ENCODE measurements around the gene CD81. TPM values are rescaled to one million over a fixed set of nuclear protein-coding genes. Genes with fewer than 3 reads are reported as not detected.

CD81 gene
- total RNA-seq, 4 donors from 2014 or later = 498 to 652 (median 582) TPM

DNA sequence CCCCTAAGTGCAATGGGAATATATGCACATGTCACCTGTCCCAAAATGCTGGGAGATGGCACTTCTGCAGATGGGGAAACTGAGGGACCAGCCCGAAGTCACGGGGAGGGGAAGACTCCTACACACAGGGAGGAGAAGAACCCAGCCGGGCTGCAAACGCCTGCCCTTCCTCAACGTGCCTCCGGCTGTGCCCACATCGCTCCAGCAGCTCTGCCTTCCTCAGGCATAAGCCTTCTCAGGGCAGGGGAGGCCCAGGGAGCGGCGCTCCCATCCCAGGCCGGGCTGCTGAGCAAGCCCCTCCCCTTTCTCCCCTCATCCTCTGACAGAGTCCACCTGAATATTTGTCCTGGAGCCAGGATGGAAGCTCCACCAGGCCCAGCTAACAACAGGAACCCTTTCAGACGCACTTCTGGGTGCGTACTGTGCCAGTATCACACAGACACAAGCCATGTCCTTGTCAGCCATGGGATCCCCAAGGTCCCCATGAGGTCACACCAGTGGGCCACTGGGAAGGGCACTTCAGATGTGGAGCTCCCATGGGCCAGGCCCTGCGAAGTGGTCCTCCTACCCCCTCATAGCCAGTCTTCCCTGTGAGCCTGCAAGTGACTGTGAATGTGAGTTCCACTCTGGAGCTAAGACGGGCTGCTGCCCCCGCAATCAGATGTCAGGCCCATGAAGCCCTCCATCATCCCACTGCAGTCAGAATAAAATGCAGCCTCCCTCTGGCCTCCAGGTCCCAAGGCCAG is 2.5 kb upstream of the CD81 start:
- no peak overlapping the region for H3K4me3 ChIP-seq
- no peaks in the 10 kb centered on the region for H3K27me3 ChIP-seq
- no peak overlapping the region for H3K27ac ChIP-seq (replicated peaks in 1 of 4)
- peaks cover 19 to 32% (median 22%) of the 10 kb centered on the region in 4 donors for H3K4me1 ChIP-seq
- no peaks in the 10 kb centered on the region for H3K36me3 ChIP-seq
- WGBS = 93% methylated on average over 5 of the region's 15 CpGs
- TF ChIP-seq EP300 (IDR thresholded peaks at IDR 0.05) = no peak
- no peak for TF ChIP-seq POLR2A (IDR thresholded peaks at IDR 0.05; ENCODE audit: low read depth)
- no peak for TF ChIP-seq CTCF (IDR thresholded peaks at IDR 0.05)
- no peak for TF ChIP-seq POLR2AphosphoS5 (IDR thresholded peaks at IDR 0.05)
- intact Hi-C loops (cut with DNase I) = no loop called here
- DNase-seq (ENCODE audit: extremely low spot score) = no peak
- no peaks in the 10 kb centered on the region for H3K9me3 ChIP-seq

DNA sequence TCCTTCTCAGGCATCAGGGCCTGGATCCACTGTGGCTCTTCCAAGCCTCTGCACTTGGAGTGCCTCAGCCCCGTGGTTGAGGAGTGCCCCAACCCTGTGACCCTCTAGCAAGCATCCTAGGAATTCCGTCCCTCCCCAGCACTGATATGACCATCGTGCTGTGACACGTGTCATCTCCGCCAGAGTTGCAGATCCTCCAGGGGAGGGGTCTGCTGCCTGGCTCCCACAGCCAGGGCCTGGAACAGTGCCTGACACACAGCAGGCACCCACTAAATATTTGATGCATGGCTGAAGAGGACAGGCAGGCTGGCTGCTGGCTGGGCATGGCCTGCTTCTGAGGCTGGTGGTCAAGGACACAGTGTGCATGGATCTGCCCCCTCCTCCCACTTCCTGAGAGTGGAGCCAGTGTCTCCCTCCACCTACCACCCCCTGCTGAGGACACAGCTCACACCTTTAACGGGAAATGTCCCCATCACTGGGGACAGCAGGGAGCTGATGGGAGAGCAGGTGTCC is 1.7 kb upstream of the CD81 start:
- Histone ChIP-seq H3K36me3 (no peaks in the 10 kb centered on the region), H3K27me3 (no peaks in the 10 kb centered on the region), H3K4me3 (no peak overlapping the region), H3K4me1 (peaks cover 26 to 40% (median 30%) of the 10 kb centered on the region in 4 donors), H3K27ac (replicated peaks in 1 of 4) (no peak overlapping the region), H3K9me3 (no peaks in the 10 kb centered on the region)
- 68% methylated on average over 2 of the region's 6 CpGs for WGBS
- intact Hi-C loops (cut with DNase I) = no loop called here
- TF ChIP-seq POLR2A (IDR thresholded peaks at IDR 0.05; ENCODE audit: low read depth) = no peak
- no peak for TF ChIP-seq POLR2AphosphoS5 (IDR thresholded peaks at IDR 0.05)
- no peak for TF ChIP-seq EP300 (IDR thresholded peaks at IDR 0.05)
- TF ChIP-seq CTCF (IDR thresholded peaks at IDR 0.05) = no peak
- DNase-seq (ENCODE audit: extremely low spot score) = no peak

DNA sequence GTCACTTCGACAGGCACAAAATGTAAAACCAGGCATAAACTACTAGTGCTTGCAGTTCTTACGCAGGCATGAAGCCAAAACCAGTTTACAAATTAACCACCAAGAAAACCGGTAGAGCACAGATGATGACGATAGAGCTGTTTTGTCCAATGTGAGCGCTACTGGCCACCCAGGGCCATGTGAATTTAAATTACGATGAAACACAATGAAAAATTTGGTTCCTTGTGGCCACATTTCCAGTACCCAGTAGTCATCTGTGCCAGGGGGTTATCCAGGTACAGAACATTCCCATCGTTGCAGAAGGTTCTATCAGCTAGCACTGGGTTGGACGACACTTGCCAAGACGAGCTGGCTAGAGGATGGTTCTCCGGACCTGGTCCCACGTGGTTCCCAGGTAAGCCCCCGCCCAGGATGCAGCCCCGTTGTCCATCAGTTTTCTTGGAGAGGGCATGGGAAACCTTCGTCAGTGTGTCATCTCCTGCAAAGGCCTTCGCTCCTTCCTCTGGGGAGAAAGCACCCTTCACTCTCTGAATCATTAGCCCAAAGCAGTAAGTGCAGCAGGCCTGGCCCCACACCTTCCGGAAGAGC is 1.1 kb upstream of the CD81 start:
- Histone ChIP-seq H3K9me3 (no peaks in the 10 kb centered on the region), H3K4me1 (peaks cover 33 to 47% (median 36%) of the 10 kb centered on the region in 4 donors), H3K27ac (replicated peaks in 1 of 4) (no peak overlapping the region), H3K4me3 (no peak overlapping the region), H3K36me3 (no peaks in the 10 kb centered on the region), H3K27me3 (no peaks in the 10 kb centered on the region)
- intact Hi-C loops (cut with DNase I) = loop anchor here (2.0 kb wide), 1 partner anchor 71 kb away; no protein-coding TSS in a partner anchor
- no peak for TF ChIP-seq POLR2A (IDR thresholded peaks at IDR 0.05; ENCODE audit: low read depth)
- TF ChIP-seq POLR2AphosphoS5 (IDR thresholded peaks at IDR 0.05) = no peak
- TF ChIP-seq CTCF (IDR thresholded peaks at IDR 0.05) = no peak
- TF ChIP-seq EP300 (IDR thresholded peaks at IDR 0.05) = no peak
- no peak for DNase-seq (ENCODE audit: extremely low spot score)
- 96% methylated on average over 14 of the region's 16 CpGs for WGBS

DNA sequence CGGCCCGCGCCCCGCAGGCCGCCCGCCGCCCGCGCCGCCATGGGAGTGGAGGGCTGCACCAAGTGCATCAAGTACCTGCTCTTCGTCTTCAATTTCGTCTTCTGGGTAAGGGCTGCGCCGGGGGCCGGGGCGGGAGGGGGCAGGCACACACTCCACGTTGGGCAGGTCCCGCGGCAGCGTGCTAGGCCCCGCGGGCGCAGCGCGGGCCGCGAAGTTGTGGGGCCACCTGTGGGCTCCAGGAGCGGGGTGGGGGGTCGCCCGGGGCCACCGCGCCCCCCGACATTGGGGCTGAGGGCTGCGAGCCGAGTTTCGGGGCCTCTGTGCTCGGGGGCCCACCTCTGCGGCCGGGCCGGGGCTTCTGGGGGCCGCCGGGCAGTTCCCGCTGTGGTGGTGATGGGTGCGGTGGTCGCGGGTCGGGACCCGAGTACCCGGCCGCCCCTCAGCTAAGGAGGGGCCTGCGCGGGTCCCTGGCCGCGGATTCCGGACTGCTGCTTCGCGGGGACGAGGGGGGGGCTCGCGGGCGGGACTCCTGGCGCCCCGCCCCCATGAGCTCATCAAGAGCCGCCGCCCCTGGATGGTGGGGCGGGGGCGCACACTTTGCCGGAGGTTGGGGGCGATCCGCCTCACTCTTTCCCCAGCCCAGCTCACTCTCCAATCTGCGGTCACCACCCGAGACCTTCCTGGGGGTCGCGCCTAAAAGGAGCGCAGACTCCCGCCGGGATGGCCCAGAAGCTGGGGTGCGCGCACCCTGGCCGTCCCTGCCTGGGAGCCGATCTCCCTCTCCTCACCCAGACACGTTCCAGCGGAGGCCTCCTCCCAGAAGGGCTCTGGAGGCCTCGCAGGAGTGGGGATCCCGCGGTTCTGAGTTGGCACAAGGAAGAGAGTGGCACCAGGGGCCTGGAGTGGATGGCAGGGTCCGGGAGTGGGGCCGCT is 667 bp downstream of the CD81 start:
- Histone ChIP-seq H3K27ac (replicated peaks in 1 of 4) (peak overlapping the region; percentile 98 to 100 (median 100)), H3K4me1 (peaks cover 50 to 64% (median 53%) of the 10 kb centered on the region in 4 donors), H3K36me3 (no peaks in the 10 kb centered on the region), H3K9me3 (no peaks in the 10 kb centered on the region), H3K4me3 (peak overlapping the region; percentile 89 to 100 (median 100)), H3K27me3 (no peaks in the 10 kb centered on the region)
- TF ChIP-seq POLR2AphosphoS5 (IDR thresholded peaks at IDR 0.05) (peak; percentile 69 to 70), CTCF (IDR thresholded peaks at IDR 0.05) (no peak)
- 0% methylated on average over 7 of the region's 88 CpGs for WGBS
- intact Hi-C loops (cut with DNase I) = loop anchor here (2.0 kb wide), 1 partner anchor 73 kb away; no protein-coding TSS in a partner anchor
- no peak for DNase-seq (ENCODE audit: extremely low spot score)

Data from esophagus muscularis mucosa (tissue), 4 donors.